Pancreas (tissue), 10 donors: ENCODE measurements around the gene ATXN1. TPM values are rescaled to one million over a fixed set of nuclear protein-coding genes. Genes with fewer than 3 reads are reported as not detected.

ENCODE experiments used
- ATAC-seq, 4 donors: fragments of 200-7000 bp; cut with Tn5 transposase; one replicate each; pipeline versions ENCODE4 v1.8.0 to v1.9.1; 2020; ENCODE audit warnings: mild to moderate bottlenecking in 4 of 4, moderate library complexity in 4 of 4
- DNase-seq, 6 donors: peaks; one replicate each; pipeline ENCODE4 v3.0.0-alpha.2; 2020
- FAIRE-seq: peaks from 2 replicates; lab custom pipeline; 2012; peaks lifted over from hg19 to GRCh38; lab: Jason Lieb, UNC
- H3K27ac ChIP-seq, 4 donors: fragments of 200-600 bp; sonication (generic); 1 replicate in 3 of 4; 2 replicates in 1 of 4; pipeline versions ENCODE4 v1.5.0 to v1.8.0; 2020
- H3K27me3 ChIP-seq, 4 donors: fragments of 200-600 bp; one replicate each; pipeline ENCODE4 v1.8.0; 2021
- H3K36me3 ChIP-seq, 3 donors: fragments of 200-600 bp; sonication (generic) in 1 of 3; one replicate each; pipeline versions ENCODE4 v1.5.0 to v1.8.0; 2020 to 2021
- H3K4me1 ChIP-seq, 3 donors: fragments of 200-600 bp; one replicate each; pipeline ENCODE4 v1.8.0; 2021
- H3K4me3 ChIP-seq, 4 donors: fragments of 200-600 bp; sonication (generic) in 2 of 4; one replicate each; pipeline versions ENCODE4 v1.5.0 to v1.8.0; 2020 to 2021
- H3K9me3 ChIP-seq, 4 donors: fragments of 200-600 bp; one replicate each; pipeline ENCODE4 v1.8.0; 2021
- CTCF ChIP-seq, 4 donors: fragments of 200-600 bp; sonication (generic) in 3 of 4; IDR thresholded peaks; one replicate each; pipeline versions ENCODE4 v1.5.0 to v1.8.0; 2021; ENCODE audit warnings: antibody characterized with exemption in 4 of 4
- WGBS, 2 donors: extraction: QIAGEN DNeasy Blood & Tissue Kit; methylation state at CpG; one replicate each; pipeline ENCODE4 v1.1.7; 2013; 5-methylcytosine and 5-hydroxymethylcytosine counted together
- intact Hi-C, 3 donors: fragments of 100-400 bp; cut with DNase I; formaldehyde crosslinking; loops; one replicate each; pipeline versions ENCODE4 v1.11.1 to v1.14.2; 2022
- polyA plus RNA-seq, 2 donors: library from polyadenylated mRNA; stranded (reverse); fragments of 200-250 nt; gene quantifications; one replicate each; pipeline ENCODE4 v1.2.3, GENCODE V29; 2013
- total RNA-seq, 6 donors: library from RNA; stranded (reverse); fragmentation: NEBNext Ultra II Directional in 4 of 6; extraction: Animal tissue kit (Norgen Biotek cat#: 25700) in 4 of 6; gene quantifications; one replicate each; pipeline versions ENCODE4 v1.2.1 to v1.2.4, GENCODE V29; 2021 to 2023
- donor health status: healthy with polysubstance abuse.
- donor health status: DM: no; HTN: no; CAD: no; lungs with moderate emphysema.
- donor health status: DM: no; HTN: no; CAD: no.
- donor health status: control.
- donor health status: control.
- donor health status: Bipolar disorder and iron deficiency.
- donor health status: DM: yes; HTN: yes; CAD: no.
- donor health status: DM: no; HTN: no; CAD: no.
- donor health status: DM: no; HTN: no; CAD: no.
- donor health status: DM: yes; HTN: yes; CAD: no.

ATXN1 gene
- total and polyA plus RNA-seq, 8 donors: 4.9 to 38.6 (median 20.5) TPM

DNA sequence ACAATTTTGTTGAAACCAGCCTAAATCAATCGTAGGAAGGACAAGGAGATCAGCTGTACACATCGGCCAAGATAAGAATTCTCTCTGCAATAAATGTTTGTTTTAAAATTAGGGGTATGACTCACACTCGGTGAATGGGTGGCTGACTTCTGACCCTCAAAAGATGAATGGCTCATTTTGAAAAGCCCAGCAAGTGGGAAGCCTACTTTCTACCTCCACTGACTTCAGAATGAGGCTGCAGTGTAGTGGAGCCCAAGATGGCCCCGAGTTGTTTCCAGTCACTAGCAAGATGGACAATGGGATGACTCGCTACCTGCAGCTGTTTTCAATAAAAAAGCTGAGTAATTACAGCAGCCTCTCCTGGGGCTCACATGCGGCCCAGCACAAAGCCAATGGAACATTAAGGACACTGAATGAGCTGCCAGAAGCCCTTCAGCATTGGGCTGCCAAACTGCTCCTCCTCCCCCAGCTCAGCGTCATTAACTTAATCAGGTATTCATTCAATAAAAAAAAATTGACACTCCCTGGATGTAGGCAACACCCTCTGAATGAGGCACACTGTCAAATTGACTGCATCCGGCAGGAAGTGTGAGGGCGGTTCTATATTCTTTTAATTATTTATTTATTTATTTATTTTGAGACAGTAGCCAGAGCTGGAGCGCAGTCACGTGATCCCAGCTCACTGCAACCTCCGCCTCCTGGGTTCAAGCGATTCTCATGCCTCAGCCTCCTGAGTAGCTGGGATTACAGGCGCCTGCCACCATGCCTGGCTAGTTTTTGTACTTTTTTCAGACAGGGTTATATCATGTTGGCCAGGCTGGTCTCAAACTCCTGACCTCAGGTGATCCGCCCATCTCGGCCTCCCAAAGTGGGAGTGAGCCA is 415.6 kb downstream of the ATXN1 start:
- DNase-seq (no peak), FAIRE-seq (no peak), ATAC-seq (peak in 3 of 4 donors; percentile 34 to 63 (median 49))
- H3K36me3 ChIP-seq: no peaks in the 10 kb centered on the region
- H3K9me3 ChIP-seq: no peaks in the 10 kb centered on the region
- no peak overlapping the region for H3K27ac ChIP-seq
- 79 to 80% methylated on average over 16 of the region's 16 CpGs for WGBS, 2 donors
- no peak for TF ChIP-seq CTCF (IDR thresholded peaks at IDR 0.05)
- H3K27me3 ChIP-seq: no peaks in the 10 kb centered on the region
- no peak overlapping the region for H3K4me3 ChIP-seq
- intact Hi-C loops: no loop called here
- H3K4me1 ChIP-seq: peaks cover 0 to 6% (median 0%) of the 10 kb centered on the region in 3 donors

GRCh38 chr6:16344756-16345155 is 416.5 kb downstream of the ATXN1 start:
- no peak for DNase-seq
- no peak overlapping the region for H3K4me3 ChIP-seq
- intact Hi-C loops: no loop called here
- WGBS, 2 donors: 89 to 93% methylated on average over 6 of the region's 6 CpGs
- H3K36me3 ChIP-seq: no peaks in the 10 kb centered on the region
- H3K27ac ChIP-seq: no peak overlapping the region
- no peak for ATAC-seq
- H3K9me3 ChIP-seq: no peaks in the 10 kb centered on the region
- no peak for FAIRE-seq
- peaks cover 0 to 6% (median 0%) of the 10 kb centered on the region in 3 donors for H3K4me1 ChIP-seq
- H3K27me3 ChIP-seq: no peaks in the 10 kb centered on the region
- no peak for TF ChIP-seq CTCF (IDR thresholded peaks at IDR 0.05)

GRCh38 chr6:16343593-16343992 is 417.7 kb downstream of the ATXN1 start:
- no peak overlapping the region for H3K27ac ChIP-seq
- H3K4me3 ChIP-seq: no peak overlapping the region
- 93 to 96% methylated on average over 8 of the region's 8 CpGs for WGBS, 2 donors
- TF ChIP-seq CTCF (IDR thresholded peaks at IDR 0.05): no peak
- DNase-seq: no peak
- no peaks in the 10 kb centered on the region for H3K27me3 ChIP-seq
- FAIRE-seq: no peak
- intact Hi-C loops: no loop called here
- peaks cover 0 to 6% (median 0%) of the 10 kb centered on the region in 3 donors for H3K4me1 ChIP-seq
- H3K36me3 ChIP-seq: no peaks in the 10 kb centered on the region
- no peaks in the 10 kb centered on the region for H3K9me3 ChIP-seq
- no peak for ATAC-seq

- H3K4me1 ChIP-seq: peaks cover 0 to 4% (median 0%) of the 10 kb centered on the region in 3 donors
- H3K27ac ChIP-seq: no peak overlapping the region
- H3K9me3 ChIP-seq: no peaks in the 10 kb centered on the region
- no peak for TF ChIP-seq CTCF (IDR thresholded peaks at IDR 0.05)
- no peaks in the 10 kb centered on the region for H3K36me3 ChIP-seq
- no peak overlapping the region for H3K4me3 ChIP-seq
- DNase-seq (no peak), FAIRE-seq (no peak), ATAC-seq (no peak)
- intact Hi-C loops: loop anchor here in 2 of 3 donors (10.0 kb wide), 2 partner anchors 76 to 166 kb away; no protein-coding TSS in a partner anchor
- WGBS, 2 donors: 76 to 84% methylated on average over 3 of the region's 3 CpGs
- no peaks in the 10 kb centered on the region for H3K27me3 ChIP-seq
Observed at GRCh38 chr6:16339265-16339587, 422.0 kb downstream of the ATXN1 start.
